Liver (tissue), 9 donors: Measurements from ENCODE around the gene PEX14. TPM values are rescaled to one million over a fixed set of nuclear protein-coding genes. Genes with fewer than 3 reads are reported as not detected.

Source experiments
- DNase-seq: peaks from one replicate; pipeline ENCODE4 v3.0.0-alpha.2; 2017; ENCODE audit warnings: low spot score
- H3K27ac ChIP-seq, 2 donors: one replicate each; pipeline ENCODE4 v1.7.0; 2013; ENCODE audit warnings: inconsistent platforms in 2 of 2, low read length in 2 of 2, control low read depth in 1 of 2, low read depth in 1 of 2, mild to moderate bottlenecking in 1 of 2
- H3K27me3 ChIP-seq, 4 donors: one replicate each; pipeline versions ENCODE4 v1.6.1 to v1.7.0; 2013; ENCODE audit warnings: low read length in 3 of 4, inconsistent platforms in 1 of 4, mild to moderate bottlenecking in 1 of 4, moderate library complexity in 1 of 4; ENCODE audit not compliant: control insufficient read depth in 4 of 4, insufficient read depth in 4 of 4
- H3K36me3 ChIP-seq, 4 donors: one replicate each; pipeline versions ENCODE4 v1.6.1 to v1.7.0; 2013; ENCODE audit warnings: low read length in 3 of 4, mild to moderate bottlenecking in 3 of 4, low read depth in 1 of 4, moderate library complexity in 1 of 4; ENCODE audit not compliant: control insufficient read depth in 4 of 4, insufficient read depth in 3 of 4
- H3K4me1 ChIP-seq, 4 donors: one replicate each; pipeline versions ENCODE4 v1.6.1 to v1.7.0; 2013; ENCODE audit warnings: low read length in 3 of 4, mild to moderate bottlenecking in 3 of 4, moderate library complexity in 1 of 4; ENCODE audit not compliant: control insufficient read depth in 4 of 4, insufficient read depth in 4 of 4
- H3K4me3 ChIP-seq, 3 donors: one replicate each; pipeline versions ENCODE4 v1.6.1 to v1.7.0; 2013; ENCODE audit warnings: low read length in 3 of 3, control low read depth in 1 of 3, low read depth in 1 of 3, mild to moderate bottlenecking in 1 of 3
- H3K9ac ChIP-seq, 2 donors: one replicate each; pipeline ENCODE4 v1.7.0; 2013; ENCODE audit warnings: low read length in 2 of 2, mild to moderate bottlenecking in 2 of 2, moderate library complexity in 2 of 2, control low read depth in 1 of 2, low read depth in 1 of 2
- H3K9me3 ChIP-seq, 4 donors: one replicate each; pipeline versions ENCODE4 v1.6.1 to v1.7.0; 2013; ENCODE audit warnings: low read length in 3 of 4; ENCODE audit not compliant: control insufficient read depth in 4 of 4
- ATF3 ChIP-seq: IDR thresholded peaks from 2 replicates; pipeline ENCODE4 v1.6.1; 2016; ENCODE audit warnings: antibody characterized with exemption
- CTCF ChIP-seq: fragments of 150-350 bp; IDR thresholded peaks from 2 replicates; pipeline ENCODE4 v1.5.1; 2017; ENCODE audit warnings: improper control_type of control experiment, low read depth, low read length; ENCODE audit not compliant: missing input control
- EGR1 ChIP-seq, 2 donors: IDR thresholded peaks; 2 replicates each; pipeline ENCODE4 v1.6.1; 2016 to 2018; ENCODE audit warnings: antibody characterized with exemption in 2 of 2, low read depth in 2 of 2
- FOXA1 ChIP-seq: IDR thresholded peaks from 2 replicates; pipeline ENCODE4 v1.6.1; 2016; ENCODE audit warnings: antibody characterized with exemption
- FOXA2 ChIP-seq: IDR thresholded peaks from 2 replicates; pipeline ENCODE4 v1.6.1; 2016; ENCODE audit warnings: antibody characterized with exemption
- GABPA ChIP-seq, 2 donors: IDR thresholded peaks in 1 of 2; conservative IDR thresholded peaks in 1 of 2; 2 replicates each; pipeline ENCODE4 v1.6.1; 2016; ENCODE audit warnings: antibody characterized with exemption in 2 of 2, mild to moderate bottlenecking in 1 of 2, moderate library complexity in 1 of 2
- HNF4G ChIP-seq: IDR thresholded peaks from 2 replicates; pipeline ENCODE4 v1.6.1; 2016; ENCODE audit warnings: antibody characterized with exemption
- JUND ChIP-seq, 2 donors: IDR thresholded peaks; 2 replicates each; pipeline ENCODE4 v1.6.1; 2016; ENCODE audit warnings: antibody characterized with exemption in 2 of 2
- NR2F2 ChIP-seq: IDR thresholded peaks from 2 replicates; pipeline ENCODE4 v1.6.1; 2016; ENCODE audit warnings: antibody characterized with exemption
- RAD21 ChIP-seq, 2 donors: IDR thresholded peaks; 2 replicates each; pipeline ENCODE4 v1.6.1; 2016; ENCODE audit warnings: antibody characterized with exemption in 2 of 2, mild to moderate bottlenecking in 2 of 2
- REST ChIP-seq: IDR thresholded peaks from 2 replicates; pipeline ENCODE4 v1.6.1; 2016; ENCODE audit warnings: antibody characterized with exemption, mild to moderate bottlenecking
- RXRA ChIP-seq, 2 donors: IDR thresholded peaks; 2 replicates each; pipeline ENCODE4 v1.6.1; 2017 to 2018; ENCODE audit warnings: antibody characterized with exemption in 2 of 2, mild to moderate bottlenecking in 1 of 2
- SP1 ChIP-seq: IDR thresholded peaks from 2 replicates; pipeline ENCODE4 v1.6.1; 2018; ENCODE audit warnings: antibody characterized with exemption, mild to moderate bottlenecking
- TAF1 ChIP-seq: conservative IDR thresholded peaks from 2 replicates; pipeline ENCODE4 v1.6.1; 2016; ENCODE audit warnings: antibody characterized with exemption, mild to moderate bottlenecking
- YY1 ChIP-seq: IDR thresholded peaks from 2 replicates; pipeline ENCODE4 v1.6.1; 2016; ENCODE audit warnings: antibody characterized with exemption, mild to moderate bottlenecking
- ZBTB33 ChIP-seq: IDR thresholded peaks from 2 replicates; pipeline ENCODE4 v1.6.1; 2016; ENCODE audit warnings: antibody characterized with exemption
- whole genome bisulfite sequencing: extraction: QIAGEN DNeasy Blood & Tissue Kit; methylation state at CpG from one replicate; pipeline ENCODE4 v1.1.7; 2013; 5-methylcytosine and 5-hydroxymethylcytosine counted together
- polyA plus RNA-seq, 2 donors: library from polyadenylated mRNA; stranded (reverse) in 1 of 2; unstranded in 1 of 2; fragments of 200-250 nt in 1 of 2; fragments of >200 nt in 1 of 2; fragmentation: Nextera tagmentation in 1 of 2; extraction: Ambion mirVana in 1 of 2; gene quantifications; one replicate each; pipeline versions ENCODE4 v1.2.1 to v1.2.3, GENCODE V29; 2013 to 2015
- total RNA-seq, 2 donors: library from RNA; depleted of rRNA; stranded (reverse); fragments of >200 nt; gene quantifications; one replicate each; pipeline ENCODE4 v1.2.3, GENCODE V29; 2014
- TF ChIP-seq, protein P1 (sequence below): IDR thresholded peaks from 2 replicates; pipeline ENCODE4 v1.6.1; 2016; ENCODE audit warnings: antibody characterized with exemption
- donor health status: healthy.
- donor health status: healthy.
- donor health status: healthy.
- donor health status: healthy.
- donor health status: healthy.

The PEX14 gene
- total and polyA plus RNA-seq, 4 donors = 7.1 to 16.1 (median 11.7) TPM

DNA sequence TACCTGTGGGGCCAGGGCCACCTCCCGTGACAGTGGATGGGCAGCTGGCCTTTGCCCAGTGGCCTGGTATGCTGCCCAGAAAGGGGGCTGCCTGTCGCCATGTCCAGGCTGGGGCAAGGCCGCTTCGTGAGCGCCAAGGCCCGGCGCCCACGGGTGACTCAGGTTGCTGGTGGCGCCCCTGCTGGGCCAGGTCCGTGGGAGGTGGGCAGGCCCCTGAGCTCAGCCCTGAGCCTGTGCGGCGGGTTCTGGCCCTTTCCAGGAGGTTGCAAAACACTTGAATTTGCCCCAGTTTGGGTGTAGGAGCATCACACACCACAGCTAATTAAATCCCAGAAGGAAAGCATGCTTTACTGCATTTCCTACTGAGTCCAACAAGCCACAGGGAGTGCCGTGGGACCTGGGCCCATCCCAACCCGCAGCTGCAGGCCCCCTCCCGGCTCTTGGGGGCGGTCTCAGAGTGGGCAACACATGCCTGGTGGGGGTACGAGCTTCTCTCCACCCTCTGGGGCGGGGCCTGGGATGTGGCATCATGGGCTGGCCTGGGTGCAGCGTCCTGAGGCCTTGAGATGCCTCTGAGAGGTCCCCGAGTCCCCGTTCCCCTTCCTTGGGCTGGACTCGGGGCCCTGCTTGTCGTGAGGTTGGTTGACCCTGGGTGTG is 159.8 kb downstream of the PEX14 start (continued):
- no peak for TF ChIP-seq ATF3
- no peak for TF ChIP-seq SP1
- TF ChIP-seq CTCF = no peak

DNA sequence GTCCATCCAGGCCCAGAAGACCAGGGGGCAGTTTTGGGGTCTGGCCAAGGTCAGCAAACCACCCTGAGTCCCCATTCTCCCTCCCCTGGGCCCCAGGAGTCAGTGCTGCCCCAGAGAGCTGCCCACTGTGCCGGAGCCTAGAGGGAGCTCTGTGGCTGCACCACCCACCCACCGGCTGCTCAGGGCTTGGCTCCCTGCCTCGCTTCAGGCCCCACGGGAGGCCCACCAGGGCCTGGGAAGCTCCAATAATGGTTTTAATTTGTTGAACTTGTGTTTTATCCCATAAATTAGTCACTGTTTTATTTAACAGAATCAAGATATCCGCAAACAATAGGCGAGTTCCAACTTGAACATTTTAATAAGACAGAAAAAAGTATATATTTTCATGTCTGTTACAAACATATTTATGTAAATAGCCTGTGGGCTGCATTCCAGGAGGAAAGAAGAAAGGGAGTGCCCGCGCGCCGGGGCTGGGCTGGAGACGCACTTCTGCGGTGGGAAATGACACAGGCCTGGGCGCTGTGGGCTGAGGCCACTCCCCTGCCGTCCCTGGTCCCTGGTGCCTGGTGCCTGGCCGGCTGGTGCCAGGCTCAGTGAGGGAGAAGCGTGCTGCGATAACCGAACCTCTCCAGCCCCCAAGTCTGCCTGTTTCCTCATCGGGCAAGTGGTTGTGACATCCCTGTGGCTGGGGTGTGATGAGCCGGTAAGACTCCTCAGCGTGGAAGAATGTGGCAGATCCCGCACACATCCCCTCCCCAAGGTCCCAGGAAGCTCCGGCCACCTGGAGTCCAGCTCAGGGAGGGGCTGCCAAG is 160.5 kb downstream of the PEX14 start:
- H3K27me3 ChIP-seq = no peaks in the 10 kb centered on the region
- H3K9me3 ChIP-seq = no peaks in the 10 kb centered on the region
- DNase-seq = no peak
- TF ChIP-seq CTCF (no peak), NR2F2 (no peak), TAF1 (no peak), YY1 (no peak), FOXA2 (no peak), JUND (IDR thresholded peaks at IDR 0.05) (no peak), ATF3 (no peak), RXRA (IDR thresholded peaks at IDR 0.05) (no peak)
- no peak overlapping the region for H3K4me3 ChIP-seq
- H3K4me1 ChIP-seq = peaks cover 0 to 8% (median 3%) of the 10 kb centered on the region in 4 donors
- no peak overlapping the region for H3K9ac ChIP-seq
- peaks cover 0 to 17% (median 4%) of the 10 kb centered on the region in 4 donors for H3K36me3 ChIP-seq
- no peak overlapping the region for H3K27ac ChIP-seq
- 83% methylated on average over 23 of the region's 23 CpGs for WGBS

GRCh38 chr1:10635992-10636391 is 161.2 kb downstream of the PEX14 start:
- no peak overlapping the region for H3K9ac ChIP-seq
- peaks cover 0 to 15% (median 3%) of the 10 kb centered on the region in 4 donors for H3K36me3 ChIP-seq
- WGBS = 92% methylated on average over 18 of the region's 18 CpGs
- no peak overlapping the region for H3K27ac ChIP-seq
- peaks cover 0 to 8% (median 3%) of the 10 kb centered on the region in 4 donors for H3K4me1 ChIP-seq
- DNase-seq = no peak
- no peak overlapping the region for H3K4me3 ChIP-seq
- no peaks in the 10 kb centered on the region for H3K27me3 ChIP-seq
- H3K9me3 ChIP-seq = no peaks in the 10 kb centered on the region
- TF ChIP-seq FOXA2 = no peak
- no peak for TF ChIP-seq EGR1 (IDR thresholded peaks at IDR 0.05; ENCODE audit: low read depth in 2 of 2)
- TF ChIP-seq GABPA (IDR thresholded peaks at IDR 0.05 in 1 of 2, conservative IDR thresholded peaks at IDR 0.05 in 1 of 2) = no peak
- TF ChIP-seq RAD21 (IDR thresholded peaks at IDR 0.05) = no peak
- TF ChIP-seq, protein P1, sequence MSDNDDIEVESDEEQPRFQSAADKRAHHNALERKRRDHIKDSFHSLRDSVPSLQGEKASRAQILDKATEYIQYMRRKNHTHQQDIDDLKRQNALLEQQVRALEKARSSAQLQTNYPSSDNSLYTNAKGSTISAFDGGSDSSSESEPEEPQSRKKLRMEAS = no peak
- no peak for TF ChIP-seq ZBTB33
- TF ChIP-seq TAF1 = no peak
- no peak for TF ChIP-seq JUND (IDR thresholded peaks at IDR 0.05)
- TF ChIP-seq REST = no peak
- no peak for TF ChIP-seq RXRA (IDR thresholded peaks at IDR 0.05)
- no peak for TF ChIP-seq FOXA1
- TF ChIP-seq ATF3 = no peak
- no peak for TF ChIP-seq NR2F2
- TF ChIP-seq HNF4G = no peak
- no peak for TF ChIP-seq SP1
